Neural cell (in vitro differentiated cells): ENCODE measurements around the gene CLEC16A. TPM values are rescaled to one million over a fixed set of nuclear protein-coding genes. Genes with fewer than 3 reads are reported as not detected.

Source experiments
- H2AFZ ChIP-seq: fragments of 200-600, 300-800 bp; sonication (generic), shearing (Covaris generic); 2 replicates; pipeline ENCODE4 v1.6.0; 2014; ENCODE audit warnings: low read depth, mild to moderate bottlenecking, antibody characterized with exemption, low read length, moderate library complexity
- H3F3A ChIP-seq: fragments of 200-600 bp; shearing (Covaris generic); 2 replicates; pipeline ENCODE4 v1.6.1; 2016; ENCODE audit warnings: mild to moderate bottlenecking, moderate library complexity, mixed read lengths, antibody characterized with exemption, low read length; ENCODE audit not compliant: insufficient read depth, poor library complexity, severe bottlenecking
- H3K27ac ChIP-seq: fragments of 200-600, 300-800 bp; sonication (generic), shearing (Covaris generic); 2 replicates; pipeline ENCODE4 v1.5.1; 2014; ENCODE audit warnings: mild to moderate bottlenecking, low read length, moderate library complexity
- H3K27me3 ChIP-seq: fragments of 300-800, 200-600 bp; sonication (generic), shearing (Covaris generic); 2 replicates; pipeline ENCODE4 v1.6.0; 2014; ENCODE audit warnings: mild to moderate bottlenecking, low read depth, low read length, moderate library complexity; ENCODE audit not compliant: insufficient read depth
- H3K36me3 ChIP-seq: fragments of 300-800, 200-600 bp; sonication (generic), shearing (Covaris generic); 2 replicates; pipeline ENCODE4 v1.5.1; 2014; ENCODE audit warnings: mild to moderate bottlenecking, antibody characterized with exemption, low read length, moderate library complexity; ENCODE audit not compliant: insufficient read depth
- H3K4me2 ChIP-seq: fragments of 300-800, 200-600 bp; sonication (generic), shearing (Covaris generic); 2 replicates; pipeline ENCODE4 v1.6.0; 2014; ENCODE audit warnings: mild to moderate bottlenecking, low read length
- H3K4me3 ChIP-seq: fragments of 300-800, 200-600 bp; sonication (generic), shearing (Covaris generic); 2 replicates; pipeline ENCODE4 v1.5.1; 2014; ENCODE audit warnings: mild to moderate bottlenecking, low read length, moderate library complexity
- H3K79me2 ChIP-seq: fragments of 200-600 bp; shearing (Covaris generic); replicated peaks from 2 replicates; pipeline ENCODE4 v1.6.0; 2014; ENCODE audit warnings: mild to moderate bottlenecking, low read length, moderate library complexity; ENCODE audit not compliant: insufficient read depth
- H3K9ac ChIP-seq: fragments of 300-800, 200-600 bp; sonication (generic), shearing (Covaris generic); 2 replicates; pipeline ENCODE4 v1.6.1; 2016; ENCODE audit warnings: mild to moderate bottlenecking, low read length, mixed read lengths
- H3K9me2 ChIP-seq: fragments of 200-600 bp; shearing (Covaris generic); 2 replicates; pipeline ENCODE4 v1.6.1; 2016; ENCODE audit warnings: mild to moderate bottlenecking, low read length, mixed read lengths; ENCODE audit not compliant: insufficient read depth
- H3K9me3 ChIP-seq: fragments of 200-600, 300-800 bp; sonication (generic), shearing (Covaris generic); 2 replicates; pipeline ENCODE4 v1.6.1; 2016; ENCODE audit warnings: mild to moderate bottlenecking, mixed run types, low read length, moderate library complexity, mixed read lengths
- H4K20me1 ChIP-seq: fragments of 200-600 bp; shearing (Covaris generic); 2 replicates; pipeline ENCODE4 v1.6.1; 2016; ENCODE audit warnings: mild to moderate bottlenecking, mixed run types; ENCODE audit not compliant: insufficient read depth
- CTCF ChIP-seq: fragments of 450-650 bp; IDR thresholded peaks from 2 replicates; pipeline ENCODE4 v1.5.1; 2014; ENCODE audit warnings: antibody characterized with exemption, mild to moderate bottlenecking, moderate library complexity; ENCODE audit not compliant: poor library complexity, severe bottlenecking
- EP300 ChIP-seq: fragments of 450-650 bp; conservative IDR thresholded peaks from 2 replicates; pipeline ENCODE4 v1.6.1; 2014; ENCODE audit warnings: antibody characterized with exemption, mild to moderate bottlenecking, moderate library complexity; ENCODE audit not compliant: poor library complexity, severe bottlenecking
- EZH2 ChIP-seq: fragments of 200-600, 300-800 bp; shearing (Covaris generic), sonication (generic); IDR thresholded peaks from 2 replicates; pipeline ENCODE4 v1.6.1; 2014; ENCODE audit warnings: antibody characterized with exemption, low read length, borderline replicate concordance, mild to moderate bottlenecking; ENCODE audit not compliant: insufficient read depth, poor library complexity, severe bottlenecking
- MXI1 ChIP-seq: fragments of 450-650 bp; conservative IDR thresholded peaks from 2 replicates; pipeline ENCODE4 v1.6.1; 2014; ENCODE audit warnings: antibody characterized with exemption, mild to moderate bottlenecking; ENCODE audit not compliant: poor library complexity, severe bottlenecking
- POLR2AphosphoS5 ChIP-seq: IDR thresholded peaks from 2 replicates; pipeline ENCODE4 v1.6.1; 2012
- RAD21 ChIP-seq: fragments of 450-650 bp; conservative IDR thresholded peaks from 2 replicates; pipeline ENCODE4 v1.6.1; 2014; ENCODE audit warnings: antibody characterized with exemption, mild to moderate bottlenecking, moderate library complexity
- REST ChIP-seq: IDR thresholded peaks from 2 replicates; pipeline ENCODE4 v1.6.1; 2012; ENCODE audit warnings: borderline replicate concordance
- SMC3 ChIP-seq: fragments of 450-650 bp; conservative IDR thresholded peaks from 2 replicates; pipeline ENCODE4 v1.6.1; 2014; ENCODE audit warnings: antibody characterized with exemption, mild to moderate bottlenecking, moderate library complexity; ENCODE audit not compliant: poor library complexity
- TAF1 ChIP-seq: IDR thresholded peaks from 2 replicates; pipeline ENCODE4 v1.6.1; 2012; ENCODE audit warnings: low read depth
- polyA plus RNA-seq: library from polyadenylated mRNA; depleted of rRNA; stranded (reverse); fragments of >200 nt; gene quantifications from 2 replicates; pipeline ENCODE4 v1.2.3, GENCODE V29; 2014

Gene CLEC16A
- polyA plus RNA-seq, 1 donor from 2014 or later = 11.1 TPM

- TF ChIP-seq POLR2AphosphoS5 (no peak), REST (no peak), SMC3 (no peak), RAD21 (no peak)
Measured at GRCh38 chr16:11088074-11088730, 143.8 kb downstream of the CLEC16A start.

GRCh38 chr16:11088831-11089230 lies 144.5 kb downstream of the CLEC16A start:
- Histone ChIP-seq H3K9me3 (no peaks in the 10 kb centered on the region), H3F3A (no peaks in the 10 kb centered on the region), H4K20me1 (no peaks in the 10 kb centered on the region), H3K27me3 (no peaks in the 10 kb centered on the region), H3K4me3 (no peak overlapping the region), H3K9me2 (no peaks in the 10 kb centered on the region), H3K4me2 (no peak overlapping the region), H2AFZ (no peak overlapping the region), H3K9ac (no peak overlapping the region), H3K36me3 (no peaks in the 10 kb centered on the region), H3K79me2 (no peaks in the 10 kb centered on the region), H3K27ac (no peak overlapping the region)
- TF ChIP-seq EZH2 (no peak), TAF1 (no peak), MXI1 (no peak), POLR2AphosphoS5 (no peak), REST (no peak), RAD21 (no peak), CTCF (no peak), SMC3 (no peak), EP300 (no peak)

More at GRCh38 chr16:11088074-11088730, 143.8 kb downstream of the CLEC16A start:
- Histone ChIP-seq H3K27ac (no peak overlapping the region), H3K9ac (no peak overlapping the region), H3F3A (no peaks in the 10 kb centered on the region), H3K9me3 (no peaks in the 10 kb centered on the region), H3K4me3 (no peak overlapping the region), H3K27me3 (no peaks in the 10 kb centered on the region), H2AFZ (no peak overlapping the region), H3K9me2 (no peaks in the 10 kb centered on the region), H4K20me1 (no peaks in the 10 kb centered on the region), H3K4me2 (no peak overlapping the region), H3K36me3 (no peaks in the 10 kb centered on the region), H3K79me2 (no peaks in the 10 kb centered on the region)
